H9 (cell line): ENCODE results near the gene TMEM63C. TPM values are rescaled to one million over a fixed set of nuclear protein-coding genes. Genes with fewer than 3 reads are reported as not detected.

Experiments
- DNase-seq: peaks from one replicate; pipeline ENCODE4 v3.0.0-alpha.2; 2017
- H2AFZ ChIP-seq: one replicate; pipeline ENCODE4 v1.6.1; 2013; ENCODE audit warnings: mild to moderate bottlenecking, low read length, control low read depth, moderate library complexity
- H2AK5ac ChIP-seq: 2 replicates; pipeline ENCODE4 v1.6.1; 2013; ENCODE audit warnings: low read length, control low read depth, mixed read lengths; ENCODE audit not compliant: insufficient read length
- H2BK120ac ChIP-seq: one replicate; pipeline ENCODE4 v1.6.1; 2013; ENCODE audit warnings: low read depth, mild to moderate bottlenecking, low read length, control low read depth, inconsistent platforms; ENCODE audit not compliant: poor library complexity, severe bottlenecking
- H2BK12ac ChIP-seq: 2 replicates; pipeline ENCODE4 v1.6.1; 2013; ENCODE audit warnings: low read length, control low read depth, mixed read lengths, low read depth; ENCODE audit not compliant: insufficient read length
- H2BK15ac ChIP-seq: 2 replicates; pipeline ENCODE4 v1.6.1; 2013; ENCODE audit warnings: low read depth, low read length, control low read depth
- H2BK20ac ChIP-seq: one replicate; pipeline ENCODE4 v1.6.1; 2013; ENCODE audit warnings: low read depth, mild to moderate bottlenecking, low read length, control low read depth, inconsistent platforms; ENCODE audit not compliant: poor library complexity, severe bottlenecking
- H2BK5ac ChIP-seq: 2 replicates; pipeline ENCODE4 v1.6.1; 2013; ENCODE audit warnings: low read length, control low read depth, mixed read lengths; ENCODE audit not compliant: insufficient read length
- H3K14ac ChIP-seq: 2 replicates; pipeline ENCODE4 v1.6.1; 2013; ENCODE audit warnings: low read length, control low read depth; ENCODE audit not compliant: insufficient read depth
- H3K18ac ChIP-seq: 2 replicates; pipeline ENCODE4 v1.6.1; 2013; ENCODE audit warnings: low read depth, mild to moderate bottlenecking, mixed read lengths, low read length, control low read depth; ENCODE audit not compliant: insufficient read length
- H3K23ac ChIP-seq: 2 replicates; pipeline ENCODE4 v1.6.1; 2013; ENCODE audit warnings: low read length, control low read depth, mixed read lengths, low read depth; ENCODE audit not compliant: insufficient read length
- H3K23me2 ChIP-seq: 2 replicates; pipeline ENCODE4 v1.6.1; 2013; ENCODE audit warnings: low read depth, mild to moderate bottlenecking, mixed read lengths, low read length, control low read depth; ENCODE audit not compliant: insufficient read length, poor library complexity, severe bottlenecking
- H3K27ac ChIP-seq: 2 replicates; pipeline ENCODE4 v1.5.1; 2013; ENCODE audit warnings: low read length, control low read depth, mixed read lengths, low read depth; ENCODE audit not compliant: insufficient read length
- H3K27me3 ChIP-seq: 2 replicates; pipeline ENCODE4 v1.6.1; 2013; ENCODE audit warnings: low read length, control low read depth, inconsistent platforms; ENCODE audit not compliant: insufficient read depth
- H3K4ac ChIP-seq: 2 replicates; pipeline ENCODE4 v1.6.1; 2013; ENCODE audit warnings: low read depth, mild to moderate bottlenecking, control low read depth, inconsistent platforms, low read length, moderate library complexity
- H3K4me1 ChIP-seq: 2 replicates; pipeline ENCODE4 v1.6.1; 2013; ENCODE audit warnings: low read length, control low read depth, inconsistent platforms; ENCODE audit not compliant: insufficient read depth
- H3K4me2 ChIP-seq: 2 replicates; pipeline ENCODE4 v1.6.1; 2013; ENCODE audit warnings: low read length, control low read depth, mixed read lengths; ENCODE audit not compliant: insufficient read length, insufficient read depth
- H3K56ac ChIP-seq: 2 replicates; pipeline ENCODE4 v1.6.1; 2013; ENCODE audit warnings: low read depth, mild to moderate bottlenecking, mixed read lengths, low read length, control low read depth; ENCODE audit not compliant: insufficient read length
- H3K79me1 ChIP-seq: 2 replicates; pipeline ENCODE4 v1.6.1; 2013; ENCODE audit warnings: low read depth, mild to moderate bottlenecking, moderate library complexity, low read length, control low read depth, inconsistent platforms; ENCODE audit not compliant: insufficient read depth, poor library complexity, severe bottlenecking
- H3K79me2 ChIP-seq: 2 replicates; pipeline ENCODE4 v1.6.1; 2013; ENCODE audit warnings: low read length, control low read depth, inconsistent platforms; ENCODE audit not compliant: insufficient read depth
- H3K9ac ChIP-seq: 2 replicates; pipeline ENCODE4 v1.6.1; 2013; ENCODE audit warnings: low read length, control low read depth, mixed read lengths; ENCODE audit not compliant: insufficient read length; ENCODE audit errors: extremely low read depth
- H3K9me3 ChIP-seq: one replicate; pipeline ENCODE4 v1.6.1; 2013; ENCODE audit warnings: low read depth, low read length, inconsistent platforms; ENCODE audit not compliant: control insufficient read depth
- H3T11ph ChIP-seq: one replicate; pipeline ENCODE4 v1.6.1; 2013; ENCODE audit warnings: mild to moderate bottlenecking, low read length, control low read depth, inconsistent platforms
- H4K20me1 ChIP-seq: one replicate; pipeline ENCODE4 v1.6.1; 2013; ENCODE audit not compliant: control insufficient read depth, insufficient read length, insufficient read depth
- H4K5ac ChIP-seq: 2 replicates; pipeline ENCODE4 v1.6.1; 2013; ENCODE audit warnings: low read depth, mild to moderate bottlenecking, mixed read lengths, low read length, control low read depth; ENCODE audit not compliant: insufficient read length
- H4K8ac ChIP-seq: replicated peaks from 2 replicates; pipeline ENCODE4 v1.6.1; 2013; ENCODE audit warnings: low read length, control low read depth, mixed read lengths, low read depth; ENCODE audit not compliant: insufficient read length
- H4K91ac ChIP-seq: 2 replicates; pipeline ENCODE4 v1.6.1; 2013; ENCODE audit warnings: low read depth, mild to moderate bottlenecking, moderate library complexity, mixed read lengths, low read length, control low read depth; ENCODE audit not compliant: insufficient read length
- H3K27ac Mint-ChIP-seq, 3 experiments: 2 replicates in 2 of 3; 3 replicates in 1 of 3; pipeline ENCODE4 v1.8.0; 2020 to 2021; ENCODE audit warnings: mixed read lengths in 3 of 3, mild to moderate bottlenecking in 1 of 3, moderate library complexity in 1 of 3
- H3K27me3 Mint-ChIP-seq: 2 replicates; pipeline ENCODE4 v1.8.0; 2021; ENCODE audit warnings: low read depth, mild to moderate bottlenecking, moderate library complexity, mixed read lengths
- H3K36me3 Mint-ChIP-seq, 3 experiments: 2 replicates in 2 of 3; 3 replicates in 1 of 3; pipeline ENCODE4 v1.8.0; 2020 to 2021; ENCODE audit warnings: low read depth in 3 of 3, mixed read lengths in 3 of 3; ENCODE audit not compliant: insufficient read depth in 1 of 3
- H3K4me1 Mint-ChIP-seq, 2 experiments: 2 replicates each; pipeline ENCODE4 v1.8.0; 2020; ENCODE audit warnings: mixed read lengths in 2 of 2
- H3K4me3 Mint-ChIP-seq, 2 experiments: 2 replicates in 1 of 2; 3 replicates in 1 of 2; pipeline ENCODE4 v1.8.0; 2020 to 2021; ENCODE audit warnings: mild to moderate bottlenecking in 2 of 2, mixed read lengths in 2 of 2, moderate library complexity in 1 of 2
- H3K9me3 Mint-ChIP-seq, 2 experiments: 2 replicates in 1 of 2; 3 replicates in 1 of 2; pipeline ENCODE4 v1.8.0; 2020; ENCODE audit warnings: mild to moderate bottlenecking in 2 of 2, mixed read lengths in 2 of 2, moderate library complexity in 1 of 2
- CTCF ChIP-seq: fragments of 200-600 bp; sonication (generic); conservative IDR thresholded peaks from 3 replicates; pipeline ENCODE4 v1.8.0; 2021; ENCODE audit warnings: antibody characterized with exemption, mild to moderate bottlenecking
- WGBS: extraction: QIAGEN DNeasy Blood & Tissue Kit; methylation state at CpG from one replicate; pipeline ENCODE4 v1.1.7; 2013; ENCODE audit warnings: missing lambda C conversion rate, low lambda C conversion rate, mixed read lengths; ENCODE audit not compliant: insufficient read length; ENCODE audit errors: extremely low coverage; 5-methylcytosine and 5-hydroxymethylcytosine counted together
- total RNA-seq: library from RNA; stranded (reverse); gene quantifications from 2 replicates; pipeline ENCODE4 v1.2.1, GENCODE V29; 2021

Gene TMEM63C
- total RNA-seq, 1 experiment from 2014 or later: 2.2 TPM

GRCh38 chr14:77212097-77212870, 30.7 kb downstream of the TMEM63C start:
- TF ChIP-seq CTCF: no peak
- Histone ChIP-seq H3K56ac (no peak overlapping the region), H2BK12ac (no peak overlapping the region), H2AFZ (no peak overlapping the region), H3K4me2 (no peak overlapping the region), H4K5ac (no peak overlapping the region), H2AK5ac (no peak overlapping the region), H3K23ac (no peak overlapping the region), H3K18ac (no peak overlapping the region), H3K14ac (no peak overlapping the region), H2BK15ac (no peak overlapping the region), H3K23me2 (no peaks in the 10 kb centered on the region), H3K9ac (no peak overlapping the region), H3K27ac (no peak overlapping the region), H2BK120ac (no peak overlapping the region), H2BK20ac (no peak overlapping the region), H2BK5ac (no peak overlapping the region), H4K91ac (no peak overlapping the region), H4K20me1 (no peaks in the 10 kb centered on the region), H3T11ph (no peak overlapping the region), H3K79me2 (no peaks in the 10 kb centered on the region), H3K27me3 (no peaks in the 10 kb centered on the region), H3K9me3 (no peaks in the 10 kb centered on the region), H4K8ac (no peak overlapping the region), H3K4ac (no peak overlapping the region), H3K4me1 (no peaks in the 10 kb centered on the region), H3K79me1 (no peaks in the 10 kb centered on the region)
- H3K9me3 Mint-ChIP-seq: no peaks in the 10 kb centered on the region
- H3K4me3 Mint-ChIP-seq: no peak overlapping the region
- no CpG with 5 or more reads among the region's 4 CpGs for WGBS
- H3K4me1 Mint-ChIP-seq: peaks cover 19 to 22% of the 10 kb centered on the region in 2 experiments
- H3K27me3 Mint-ChIP-seq: peaks cover 20% of the 10 kb centered on the region
- no peak overlapping the region for H3K27ac Mint-ChIP-seq
- no peaks in the 10 kb centered on the region for H3K36me3 Mint-ChIP-seq
- no peak for DNase-seq
